Right ventricle myocardium superior (tissue), 1 donor: ENCODE data around the gene TPPP2. TPM values are rescaled to one million over a fixed set of nuclear protein-coding genes. Genes with fewer than 3 reads are reported as not detected.
"Not testable (repeated sequence)": the region's sequence is repeated elsewhere in the genome, so short reads cannot be mapped to it uniquely, and the experiment has no call there.

ENCODE experiments used
- ATAC-seq: fragments of 200-7000 bp; cut with Tn5 transposase; one replicate; pipeline ENCODE4 v1.9.1; 2020; ENCODE audit warnings: mild to moderate bottlenecking; ENCODE audit not compliant: poor library complexity
- DNase-seq: peaks from one replicate; pipeline ENCODE4 v3.0.0-alpha.2; 2020
- intact Hi-C: fragments of 100-400 bp; cut with DNase I; formaldehyde crosslinking; loops from one replicate; pipeline ENCODE4 v1.11.2; 2022
- long read RNA-seq: library from polyadenylated mRNA; unstranded; transcript quantifications from one replicate; pipeline ENCODE4 v2.0.0, GENCODE V29; 2021
- total RNA-seq: library from RNA; stranded (reverse); fragmentation: NEBNext Ultra II Directional; extraction: Animal tissue kit (Norgen Biotek cat#: 25700); gene quantifications from one replicate; pipeline ENCODE4 v1.2.1, GENCODE V29; 2021
- donor health status: DM: no; HTN: yes; CAD: no; lungs with severe emphysema.

TPPP2 gene
- total RNA-seq: 0.81 TPM
- long read RNA-seq, partial matches to known transcripts: 0 of 1 reads
- long read RNA-seq, other reads (novel, unspliced or antisense): 0 of 1 reads

- no peak for ATAC-seq
- intact Hi-C loops: no loop called here
- no peak for DNase-seq
Observed at GRCh38 chr14:21029917-21030316, at the start of gene TPPP2. TSS of gene TPPP2 (plus strand) at chr14:21030217. CDS start at chr14:21030582, 365 bp downstream.

- intact Hi-C loops: no loop called here
- DNase-seq (no peak), ATAC-seq (no peak)
Observed at GRCh38 chr14:20980906-20981305, 49.1 kb upstream of the TPPP2 start.

- no peak for DNase-seq
- no peak for ATAC-seq
- intact Hi-C loops: no loop called here
Observed at GRCh38 chr14:20982646-20983369, 47.2 kb upstream of the TPPP2 start.

GRCh38 chr14:20985650-20986049, 44.4 kb upstream of the TPPP2 start:
- intact Hi-C loops, ATAC-seq, DNase-seq: not testable (repeated sequence)

GRCh38 chr14:20986811-20987210, 43.2 kb upstream of the TPPP2 start:
- ATAC-seq (peak; percentile 22), DNase-seq (no peak)
- intact Hi-C loops: no loop called here

GRCh38 chr14:20988717-20989470, 41.1 kb upstream of the TPPP2 start:
- DNase-seq: no peak
- no peak for ATAC-seq
- intact Hi-C loops: no loop called here

GRCh38 chr14:20989471-20989786, 40.6 kb upstream of the TPPP2 start:
- DNase-seq (no peak), ATAC-seq (no peak)
- intact Hi-C loops: no loop called here

- DNase-seq: peak; percentile 93
- intact Hi-C loops: no loop called here
- peak; percentile 95 for ATAC-seq
Observed at GRCh38 chr14:20989787-20990600, 40.0 kb upstream of the TPPP2 start, which contains the start of gene METTL17. TSS of gene METTL17 (plus strand) at chr14:20989980. CDS start at chr14:20990003, 23 bp downstream.

GRCh38 chr14:20996521-20996920, 33.5 kb upstream of the TPPP2 start:
- intact Hi-C loops: no loop called here
- ATAC-seq: no peak

GRCh38 chr14:20997115-20997514, 32.9 kb upstream of the TPPP2 start:
- DNase-seq (no peak), ATAC-seq (no peak)
- intact Hi-C loops: no loop called here

More at GRCh38 chr14:20996521-20996920, 33.5 kb upstream of the TPPP2 start:
- no peak for DNase-seq

GRCh38 chr14:20997564-20997963, 32.5 kb upstream of the TPPP2 start:
- DNase-seq (no peak), ATAC-seq (no peak)
- intact Hi-C loops: no loop called here

- intact Hi-C loops: no loop called here
- DNase-seq (no peak), ATAC-seq (no peak)
Observed at GRCh38 chr14:20998139-20998538, 31.9 kb upstream of the TPPP2 start.

GRCh38 chr14:20998674-20999366, 31.2 kb upstream of the TPPP2 start, which contains the start of gene SLC39A2:
TSS of gene SLC39A2 (plus strand) at chr14:20999293. CDS start at chr14:20999447, 154 bp downstream.
- DNase-seq: peak; percentile 75
- peak; percentile 51 for ATAC-seq
- intact Hi-C loops: no loop called here

- DNase-seq: no peak
- ATAC-seq: no peak
- intact Hi-C loops: no loop called here
Observed at GRCh38 chr14:20999591-20999990, 30.4 kb upstream of the TPPP2 start.

GRCh38 chr14:21001218-21001617, 28.8 kb upstream of the TPPP2 start:
- ATAC-seq (no peak), DNase-seq (no peak)
- intact Hi-C loops: no loop called here

- intact Hi-C loops: no loop called here
- ATAC-seq (peak; percentile 81), DNase-seq (peak; percentile 52)
Observed at GRCh38 chr14:21003788-21004346, 26.1 kb upstream of the TPPP2 start.

- intact Hi-C loops, DNase-seq, ATAC-seq: not testable (repeated sequence)
Observed at GRCh38 chr14:21009721-21010120, 20.3 kb upstream of the TPPP2 start.

GRCh38 chr14:21011136-21011535, 18.9 kb upstream of the TPPP2 start:
- intact Hi-C loops: no loop called here
- no peak for DNase-seq
- ATAC-seq: no peak
